ENCODE data around the gene ENC1.

DNA sequence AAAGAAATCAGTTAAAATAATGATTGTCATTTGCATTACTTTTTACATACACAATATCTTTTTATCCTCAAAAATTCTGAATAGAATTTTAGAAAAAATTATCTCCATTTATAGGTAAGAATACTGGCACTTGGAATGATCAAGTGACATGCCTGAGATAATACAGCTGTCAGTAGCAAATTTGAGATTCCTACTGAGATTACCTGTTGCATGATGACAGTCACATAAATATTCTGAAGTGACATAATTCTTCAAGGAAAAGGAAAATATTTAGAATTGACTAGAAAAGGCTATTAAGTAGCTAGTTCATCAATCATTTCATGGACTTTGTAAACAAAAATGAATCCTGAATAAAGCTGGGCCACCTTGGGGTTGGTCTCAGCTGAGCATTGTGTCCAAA lies 15.2 kb upstream of the ENC1 start:
- TF ChIP-seq ZNF274 (IDR thresholded peaks at IDR 0.05; ENCODE audit: borderline replicate concordance, extremely low read depth, low read length) (no peak), EP300 (IDR thresholded peaks at IDR 0.05; ENCODE audit: borderline replicate concordance in 1 of 2, low read depth in 2 of 2, low read length in 2 of 2) (no peak), JUN (IDR thresholded peaks at IDR 0.05; ENCODE audit: low read depth, low read length) (no peak), SIX5 (IDR thresholded peaks at IDR 0.05; ENCODE audit: low read depth, low read length) (no peak), CTCF (IDR thresholded peaks at IDR 0.05; ENCODE audit: control extremely low read depth in 1 of 3, insufficient read depth in 1 of 3, low read depth in 1 of 3, low read length in 3 of 3) (no peak), POLR2A (IDR thresholded peaks at IDR 0.05; ENCODE audit: control extremely low read depth in 1 of 2, low read depth in 2 of 2, low read length in 2 of 2) (no peak), SIN3A (conservative IDR thresholded peaks at IDR 0.05 in 1 of 2, IDR thresholded peaks at IDR 0.05 in 1 of 2; ENCODE audit: low read depth in 1 of 2, low read length in 2 of 2) (no peak), TBP (IDR thresholded peaks at IDR 0.05; ENCODE audit: low read depth, low read length) (no peak), CREB1 (IDR thresholded peaks at IDR 0.05) (no peak)
- TF ChIP-seq, protein P1, sequence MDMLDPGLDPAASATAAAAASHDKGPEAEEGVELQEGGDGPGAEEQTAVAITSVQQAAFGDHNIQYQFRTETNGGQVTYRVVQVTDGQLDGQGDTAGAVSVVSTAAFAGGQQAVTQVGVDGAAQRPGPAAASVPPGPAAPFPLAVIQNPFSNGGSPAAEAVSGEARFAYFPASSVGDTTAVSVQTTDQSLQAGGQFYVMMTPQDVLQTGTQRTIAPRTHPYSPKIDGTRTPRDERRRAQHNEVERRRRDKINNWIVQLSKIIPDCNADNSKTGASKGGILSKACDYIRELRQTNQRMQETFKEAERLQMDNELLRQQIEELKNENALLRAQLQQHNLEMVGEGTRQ (IDR thresholded peaks at IDR 0.05; ENCODE audit: low read length) = no peak
